Thyroid gland (tissue), 4 donors: Measurements from ENCODE around the gene NR1H3. TPM values are rescaled to one million over a fixed set of nuclear protein-coding genes. Genes with fewer than 3 reads are reported as not detected.

Experiments used
- DNase-seq, 2 donors: peaks; one replicate each; pipeline ENCODE4 v3.0.0-alpha.2; 2019
- H3K27ac ChIP-seq, 3 donors: fragments of 200-600 bp; sonication (generic); 1 replicate in 2 of 3; 2 replicates in 1 of 3; pipeline ENCODE4 v1.5.1; 2016 to 2019; ENCODE audit warnings: mild to moderate bottlenecking in 1 of 3, moderate library complexity in 1 of 3
- H3K27me3 ChIP-seq: fragments of 200-600 bp; sonication (generic); one replicate; pipeline ENCODE4 v1.5.1; 2019
- H3K36me3 ChIP-seq, 2 donors: fragments of 200-600 bp; sonication (generic); one replicate each; pipeline ENCODE4 v1.5.1; 2016 to 2019
- H3K4me1 ChIP-seq, 2 donors: fragments of 200-600 bp; sonication (generic); one replicate each; pipeline ENCODE4 v1.5.1; 2017 to 2019
- H3K4me3 ChIP-seq, 3 donors: fragments of 200-600 bp; sonication (generic); replicated peaks in 1 of 3; 1 replicate in 2 of 3; 2 replicates in 1 of 3; pipeline ENCODE4 v1.5.1; 2016; ENCODE audit warnings: mild to moderate bottlenecking in 1 of 3
- H3K9me3 ChIP-seq: fragments of 200-600 bp; sonication (generic); one replicate; pipeline ENCODE4 v1.5.1; 2017
- CTCF ChIP-seq, 6 experiments: fragments of 200-600 bp in 3 of 6; fragments of 450-650 bp in 3 of 6; sonication (generic) in 3 of 6; IDR thresholded peaks; one replicate each; pipeline ENCODE4 v1.5.1; 2016 to 2019; ENCODE audit warnings: antibody characterized with exemption in 6 of 6, mild to moderate bottlenecking in 2 of 6, inconsistent platforms in 1 of 6, moderate library complexity in 1 of 6
- POLR2A ChIP-seq, 2 donors: fragments of 450-650 bp; IDR thresholded peaks; one replicate each; pipeline ENCODE4 v1.6.1; 2017; ENCODE audit warnings: antibody characterized with exemption in 2 of 2, mild to moderate bottlenecking in 2 of 2, moderate library complexity in 1 of 2
- WGBS, 2 donors: methylation state at CpG; one replicate each; pipeline ENCODE4 v1.1.5; 2017; 5-methylcytosine and 5-hydroxymethylcytosine counted together
- intact Hi-C: fragments of 100-400 bp; cut with DNase I; formaldehyde crosslinking; loops from one replicate; pipeline ENCODE4 v1.15.1; 2023
- total RNA-seq, 4 donors: library from RNA; depleted of rRNA; stranded (reverse); fragments of >200 nt; gene quantifications; one replicate each; pipeline ENCODE4 v1.2.3, GENCODE V29; 2016

The NR1H3 gene
- total RNA-seq, 4 donors from 2014 or later, result 27.5 to 58.3 (median 42.5) TPM

- no peaks in the 10 kb centered on the region for H3K27me3 ChIP-seq
- no peaks in the 10 kb centered on the region for H3K36me3 ChIP-seq
- TF ChIP-seq CTCF (IDR thresholded peaks at IDR 0.05) (no peak), POLR2A (IDR thresholded peaks at IDR 0.05) (no peak)
- no peaks in the 10 kb centered on the region for H3K9me3 ChIP-seq
- DNase-seq, result no peak
- H3K4me3 ChIP-seq, result no peak overlapping the region
- intact Hi-C loops, result no loop called here
- peaks cover 14 to 53% of the 10 kb centered on the region in 2 donors for H3K4me1 ChIP-seq
- peak overlapping the region in 1 of 3 donors; percentile 69 for H3K27ac ChIP-seq
- 90 to 92% methylated on average over 6 of the region's 6 CpGs for WGBS, 2 donors
Observed at GRCh38 chr11:47256374-47256773, 1.4 kb upstream of the NR1H3 start.

GRCh38 chr11:47257177-47257516 is 649 bp upstream of the NR1H3 start:
- TF ChIP-seq POLR2A (IDR thresholded peaks at IDR 0.05) (no peak), CTCF (IDR thresholded peaks at IDR 0.05) (no peak)
- Histone ChIP-seq H3K4me1 (peaks cover 14 to 53% of the 10 kb centered on the region in 2 donors), H3K27me3 (no peaks in the 10 kb centered on the region), H3K36me3 (no peaks in the 10 kb centered on the region), H3K9me3 (no peaks in the 10 kb centered on the region), H3K4me3 (peak overlapping the region in 1 of 3 donors; percentile 20), H3K27ac (peak overlapping the region; percentile 73 to 80 (median 76))
- no peak for DNase-seq
- WGBS, 2 donors, result 9 to 53% methylated on average over 1 to 2 of the region's 2 CpGs
- intact Hi-C loops, result no loop called here

GRCh38 chr11:47258317-47258902 is 614 bp downstream of the NR1H3 start:
- H3K4me3 ChIP-seq, result peak overlapping the region in 2 of 3 donors; percentile 15 to 20
- H3K27me3 ChIP-seq, result no peaks in the 10 kb centered on the region
- intact Hi-C loops, result no loop called here
- no peaks in the 10 kb centered on the region for H3K36me3 ChIP-seq
- WGBS, 2 donors, result 67 to 80% methylated on average over 11 of the region's 11 CpGs
- TF ChIP-seq POLR2A (IDR thresholded peaks at IDR 0.05) (no peak), CTCF (IDR thresholded peaks at IDR 0.05) (no peak)
- H3K9me3 ChIP-seq, result no peaks in the 10 kb centered on the region
- peak overlapping the region; percentile 73 to 80 (median 76) for H3K27ac ChIP-seq
- H3K4me1 ChIP-seq, result peaks cover 14 to 51% of the 10 kb centered on the region in 2 donors
- DNase-seq, result no peak

- Histone ChIP-seq H3K27ac (peak overlapping the region in 1 of 3 donors; percentile 80), H3K9me3 (no peaks in the 10 kb centered on the region), H3K4me3 (no peak overlapping the region), H3K4me1 (peaks cover 15 to 42% of the 10 kb centered on the region in 2 donors), H3K36me3 (no peaks in the 10 kb centered on the region), H3K27me3 (no peaks in the 10 kb centered on the region)
- intact Hi-C loops, result no loop called here
- TF ChIP-seq POLR2A (IDR thresholded peaks at IDR 0.05), result no peak
- peak in 5 of 6 experiments; percentile 9 to 53 (median 43) for TF ChIP-seq CTCF (IDR thresholded peaks at IDR 0.05)
- 41 to 55% methylated on average over 10 of the region's 10 CpGs for WGBS, 2 donors
- DNase-seq, result peak in 1 of 2 donors; percentile 24
Observed at GRCh38 chr11:47259232-47259977, 1.6 kb downstream of the NR1H3 start.

- Histone ChIP-seq H3K4me1 (peaks cover 19 to 42% of the 10 kb centered on the region in 2 donors), H3K27me3 (no peaks in the 10 kb centered on the region), H3K36me3 (no peaks in the 10 kb centered on the region), H3K4me3 (no peak overlapping the region), H3K9me3 (no peaks in the 10 kb centered on the region), H3K27ac (no peak overlapping the region)
- intact Hi-C loops, result loop anchor here (5.0 kb wide), 1 partner anchor 78 kb away; no protein-coding TSS in a partner anchor
- 78 to 94% methylated on average over 19 of the region's 19 CpGs for WGBS, 2 donors
- TF ChIP-seq POLR2A (IDR thresholded peaks at IDR 0.05) (no peak), CTCF (IDR thresholded peaks at IDR 0.05) (no peak)
- no peak for DNase-seq
Observed at GRCh38 chr11:47260366-47260765, 2.6 kb downstream of the NR1H3 start.
